Mucosa of descending colon (tissue), 3 donors: Measurements from ENCODE around the gene SDK1. TPM values are rescaled to one million over a fixed set of nuclear protein-coding genes. Genes with fewer than 3 reads are reported as not detected.

Experiments
- ATAC-seq: fragments of 200-7000 bp; cut with Tn5 transposase; one replicate; pipeline ENCODE4 v1.9.1; 2020; ENCODE audit warnings: mild to moderate bottlenecking, moderate library complexity
- DNase-seq, 3 donors: peaks; one replicate each; pipeline ENCODE4 v3.0.0-alpha.2; 2020
- H3K36me3 ChIP-seq: fragments of 200-600 bp; one replicate; pipeline ENCODE4 v1.8.0; 2021; ENCODE audit warnings: low read depth, mild to moderate bottlenecking
- H3K4me1 ChIP-seq: fragments of 200-600 bp; one replicate; pipeline ENCODE4 v1.8.0; 2021; ENCODE audit warnings: low read depth, mild to moderate bottlenecking
- H3K4me3 ChIP-seq: fragments of 200-600 bp; one replicate; pipeline ENCODE4 v1.8.0; 2021; ENCODE audit warnings: mild to moderate bottlenecking
- H3K9me3 ChIP-seq: fragments of 200-600 bp; one replicate; pipeline ENCODE4 v1.8.0; 2021; ENCODE audit warnings: mild to moderate bottlenecking
- CTCF ChIP-seq: fragments of 200-600 bp; IDR thresholded peaks from one replicate; pipeline ENCODE4 v1.8.0; 2022; ENCODE audit warnings: antibody characterized with exemption, mild to moderate bottlenecking
- intact Hi-C, 2 donors: fragments of 100-400 bp; cut with DNase I in 1 of 2; cut with micrococcal nuclease in 1 of 2; formaldehyde crosslinking; loops; one replicate each; pipeline versions ENCODE4 v1.11.0 to v1.11.1; 2022; cut with DNase I, micrococcal nuclease
- total RNA-seq, 3 donors: library from RNA; stranded (reverse); fragmentation: NEBNext Ultra II Directional in 2 of 3; extraction: Animal tissue kit (Norgen Biotek cat#: 25700) in 2 of 3; gene quantifications; one replicate each; pipeline versions ENCODE4 v1.2.1 to v1.2.4, GENCODE V29; 2021 to 2023
- donor health status: DM: no; HTN: no; CAD: no; lungs with moderate emphysema.
- donor health status: DM: no; HTN: no; CAD: no.
- donor health status: DM: no; HTN: yes; CAD: no.

Gene SDK1
- total RNA-seq, 3 donors from 2014 or later = 2.7 to 20.2 (median 4.2) TPM

- no peak for TF ChIP-seq CTCF
- ATAC-seq = no peak
These were observed 732.9 kb downstream of the SDK1 start for GRCh38 chr7:4033996-4034395.

GRCh38 chr7:4037308-4037707 lies 736.3 kb downstream of the SDK1 start:
- no peak for DNase-seq
- ATAC-seq = no peak

More at GRCh38 chr7:4033996-4034395, 732.9 kb downstream of the SDK1 start:
- H3K4me1 ChIP-seq = no peaks in the 10 kb centered on the region
- no peak overlapping the region for H3K4me3 ChIP-seq
- no peak for DNase-seq
- intact Hi-C loops = no loop called here
- no peaks in the 10 kb centered on the region for H3K36me3 ChIP-seq
- H3K9me3 ChIP-seq = no peaks in the 10 kb centered on the region

GRCh38 chr7:4037877-4038276 lies 736.8 kb downstream of the SDK1 start:
- Histone ChIP-seq H3K4me3 (no peak overlapping the region), H3K9me3 (no peaks in the 10 kb centered on the region), H3K36me3 (no peaks in the 10 kb centered on the region), H3K4me1 (no peaks in the 10 kb centered on the region)
- intact Hi-C loops = no loop called here
- ATAC-seq (no peak), DNase-seq (no peak)
- no peak for TF ChIP-seq CTCF

More at GRCh38 chr7:4037308-4037707, 736.3 kb downstream of the SDK1 start:
- Histone ChIP-seq H3K4me3 (no peak overlapping the region), H3K36me3 (no peaks in the 10 kb centered on the region), H3K4me1 (no peaks in the 10 kb centered on the region), H3K9me3 (no peaks in the 10 kb centered on the region)
- no peak for TF ChIP-seq CTCF
- intact Hi-C loops = no loop called here

DNA sequence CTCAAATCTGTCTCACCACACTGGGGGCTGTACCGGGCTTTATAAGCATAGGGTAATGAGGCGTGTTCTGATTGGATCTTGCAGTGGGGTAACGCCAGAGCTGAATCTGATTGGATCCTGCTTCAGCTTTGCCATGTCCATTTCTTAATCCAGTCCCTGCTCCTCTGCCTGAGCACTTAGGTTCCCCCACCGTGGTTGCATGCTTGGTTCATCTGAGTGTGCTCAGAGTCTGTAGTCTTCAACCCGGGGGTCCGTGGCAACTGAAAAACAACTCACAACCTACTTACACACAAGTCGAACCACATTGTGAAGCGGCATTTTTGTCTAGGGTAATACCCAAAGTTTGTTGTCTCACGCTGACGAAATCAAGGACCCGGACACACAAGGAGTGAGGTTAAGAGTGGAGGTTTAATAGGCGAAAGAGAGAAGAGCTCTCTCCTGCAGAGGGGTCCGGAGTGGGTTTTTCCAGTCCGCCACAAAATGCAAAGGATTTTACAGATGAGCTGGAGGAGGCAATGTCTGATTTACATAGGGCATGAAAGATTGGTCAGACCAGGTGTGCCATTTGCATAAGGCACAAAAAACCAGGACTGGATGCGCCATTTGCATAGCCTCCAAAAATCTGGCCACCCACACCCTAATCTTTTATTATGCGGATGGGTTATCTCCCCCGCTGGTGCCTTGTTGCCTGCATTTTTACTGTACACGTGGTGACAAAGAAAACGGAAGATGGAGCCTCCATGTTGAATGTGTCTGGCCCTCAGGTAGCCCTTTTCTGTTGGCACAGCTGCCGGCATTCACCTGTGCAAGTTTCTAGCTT lies 739.3 kb downstream of the SDK1 start:
- intact Hi-C loops = no loop called here
- TF ChIP-seq CTCF = no peak
- Histone ChIP-seq H3K36me3 (no peaks in the 10 kb centered on the region), H3K9me3 (no peaks in the 10 kb centered on the region), H3K4me3 (no peak overlapping the region), H3K4me1 (no peaks in the 10 kb centered on the region)
- DNase-seq (no peak), ATAC-seq (no peak)

GRCh38 chr7:4042402-4043045 lies 741.5 kb downstream of the SDK1 start:
- no peaks in the 10 kb centered on the region for H3K36me3 ChIP-seq
- TF ChIP-seq CTCF = no peak
- ATAC-seq (no peak), DNase-seq (no peak)
- intact Hi-C loops = no loop called here
- no peaks in the 10 kb centered on the region for H3K9me3 ChIP-seq
- H3K4me1 ChIP-seq = no peaks in the 10 kb centered on the region
- H3K4me3 ChIP-seq = no peak overlapping the region
